HCT116 (cell line): ENCODE results near the gene DUSP28. TPM values are rescaled to one million over a fixed set of nuclear protein-coding genes. Genes with fewer than 3 reads are reported as not detected.

Source experiments
- ATAC-seq: fragments of 200-7000 bp; cut with Tn5 transposase; 2 replicates; pipeline ENCODE4 v1.9.1; 2020; ENCODE audit warnings: mild to moderate bottlenecking, moderate library complexity
- BruUV-seq: library from RNA; stranded (reverse); fragments of 400-500 nt; replicated peaks from 2 replicates; lab custom pipeline; 2021; lab: Mats Ljungman, UMichigan
- CTCF ChIA-PET: fragments of 300-600 bp; sonication (Branson Sonifier 250); formaldehyde crosslinking; loops from one replicate; lab custom pipeline; 2021; ENCODE audit warnings: antibody characterized with exemption; lab: Charles Lee
- POLR2A ChIA-PET: fragments of 300-600, 350-600 bp; sonication (Branson Sonifier 250); formaldehyde crosslinking; loops from one replicate; lab custom pipeline; 2021; ENCODE audit warnings: antibody characterized with exemption; lab: Charles Lee
- RAD21 ChIA-PET, 2 experiments: fragments of 300-600 bp; sonication (Branson Sonifier 250); formaldehyde crosslinking; loops; one replicate each; lab custom pipeline; 2023; ENCODE audit warnings: low total read pairs in 2 of 2; ENCODE audit not compliant: uncharacterized antibody in 2 of 2, unreplicated experiment in 2 of 2, low non-redundant PET in 1 of 2; lab: Charles Lee
- DNase-seq: peaks from one replicate; pipeline ENCODE4 v3.0.0-alpha.2; 2010; ENCODE audit warnings: low read depth, low spot score
- H2AFZ ChIP-seq: fragments of 200-600 bp; shearing (Covaris generic), sonication (generic); 2 replicates; pipeline ENCODE4 v1.6.1; 2017; ENCODE audit warnings: low read depth, mixed run types, mixed read lengths, antibody characterized with exemption, low read length; ENCODE audit not compliant: poor library complexity, severe bottlenecking
- H3K27ac ChIP-seq: 2 replicates; pipeline ENCODE4 v1.5.1; 2012; ENCODE audit warnings: low read depth, low read length
- H3K27me3 ChIP-seq: fragments of 200-600 bp; sonication (generic); 2 replicates; pipeline ENCODE4 v1.6.1; 2016; ENCODE audit warnings: mixed run types, low read length, mixed read lengths; ENCODE audit not compliant: insufficient read depth
- H3K36me3 ChIP-seq, 2 experiments: fragments of 200-500 bp in 1 of 2; fragments of 200-600 bp in 1 of 2; sonication (Bioruptor generic) in 1 of 2; sonication (generic) in 1 of 2; 2 replicates each; pipeline versions ENCODE4 v1.5.1 to v1.6.1; 2014 to 2016; ENCODE audit warnings: low read length in 2 of 2, inconsistent platforms in 1 of 2, mixed read lengths in 1 of 2, mixed run types in 1 of 2; ENCODE audit not compliant: insufficient read depth in 2 of 2, control insufficient read depth in 1 of 2
- H3K4me1 ChIP-seq, 2 experiments: fragments of 200-600 bp in 1 of 2; sonication (generic) in 1 of 2; 2 replicates each; pipeline versions ENCODE4 v1.5.1 to v1.6.1; 2012 to 2017; ENCODE audit warnings: low read length in 2 of 2, inconsistent platforms in 1 of 2, mild to moderate bottlenecking in 1 of 2, mixed read lengths in 1 of 2, mixed run types in 1 of 2, moderate library complexity in 1 of 2; ENCODE audit not compliant: insufficient read depth in 2 of 2, control insufficient read depth in 1 of 2
- H3K4me2 ChIP-seq: fragments of 200-600 bp; sonication (generic); 2 replicates; pipeline ENCODE4 v1.6.1; 2017; ENCODE audit warnings: mixed run types, low read length, mixed read lengths
- H3K4me3 ChIP-seq, 2 experiments: fragments of 200-600 bp in 1 of 2; sonication (generic) in 1 of 2; replicated peaks in 1 of 2; 2 replicates each; pipeline ENCODE4 v1.5.1; 2011 to 2016; ENCODE audit warnings: low read length in 2 of 2, control low read depth in 1 of 2, low read depth in 1 of 2, mild to moderate bottlenecking in 1 of 2, mixed read lengths in 1 of 2, mixed run types in 1 of 2
- H3K79me2 ChIP-seq: fragments of 200-600 bp; sonication (generic); 2 replicates; pipeline ENCODE4 v1.6.1; 2017; ENCODE audit warnings: mild to moderate bottlenecking, mixed run types, low read length, moderate library complexity, mixed read lengths; ENCODE audit not compliant: insufficient read depth
- H3K9ac ChIP-seq: fragments of 200-600 bp; sonication (generic); 2 replicates; pipeline ENCODE4 v1.6.1; 2016; ENCODE audit warnings: low read length, mixed read lengths
- H3K9me2 ChIP-seq: fragments of 200-600 bp; sonication (generic), shearing (Covaris generic); 2 replicates; pipeline ENCODE4 v1.6.1; 2017; ENCODE audit warnings: mixed run types, mild to moderate bottlenecking, moderate library complexity; ENCODE audit not compliant: insufficient read depth
- H3K9me3 ChIP-seq, 2 experiments: fragments of 200-500 bp in 1 of 2; fragments of 200-600 bp in 1 of 2; sonication (Bioruptor generic) in 1 of 2; sonication (generic) in 1 of 2; 2 replicates each; pipeline ENCODE4 v1.6.1; 2014 to 2017; ENCODE audit warnings: low read length in 2 of 2, mixed read lengths in 2 of 2, inconsistent platforms in 1 of 2, low read depth in 1 of 2, mild to moderate bottlenecking in 1 of 2, mixed run types in 1 of 2, moderate library complexity in 1 of 2; ENCODE audit not compliant: control insufficient read depth in 1 of 2, insufficient read depth in 1 of 2
- H4K20me1 ChIP-seq: fragments of 200-600 bp; sonication (generic), shearing (Covaris generic); 2 replicates; pipeline ENCODE4 v1.6.1; 2017; ENCODE audit warnings: mixed run types, mild to moderate bottlenecking, moderate library complexity; ENCODE audit not compliant: insufficient read depth
- CBX3 ChIP-seq: IDR thresholded peaks from 2 replicates; pipeline ENCODE4 v1.6.1; 2012; ENCODE audit warnings: low read depth
- EGR1 ChIP-seq: IDR thresholded peaks from 2 replicates; pipeline ENCODE4 v1.6.1; 2012; ENCODE audit warnings: low read depth
- ELF1 ChIP-seq: IDR thresholded peaks from 2 replicates; pipeline ENCODE4 v1.6.1; 2012; ENCODE audit warnings: low read depth, borderline replicate concordance
- EZH2 ChIP-seq: fragments of 200-600 bp; sonication (generic); IDR thresholded peaks from 2 replicates; pipeline ENCODE4 v1.6.1; 2017; ENCODE audit warnings: antibody characterized with exemption, mixed run types
- EZH2phosphoT487 ChIP-seq: fragments of 200-600 bp; IDR thresholded peaks from 2 replicates; pipeline ENCODE4 v1.6.1; 2018; ENCODE audit warnings: antibody characterized with exemption, borderline replicate concordance
- FOSL1 ChIP-seq: IDR thresholded peaks from 2 replicates; pipeline ENCODE4 v1.6.1; 2012; ENCODE audit warnings: low read depth
- JUND ChIP-seq: IDR thresholded peaks from 2 replicates; pipeline ENCODE4 v1.6.1; 2012
- POLR2AphosphoS5 ChIP-seq: IDR thresholded peaks from 2 replicates; pipeline ENCODE4 v1.6.1; 2011; ENCODE audit warnings: mild to moderate bottlenecking, low read depth, low read length, moderate library complexity
- SP1 ChIP-seq: IDR thresholded peaks from 2 replicates; pipeline ENCODE4 v1.6.1; 2012; ENCODE audit warnings: low read depth
- TCF7L2 ChIP-seq: IDR thresholded peaks from 2 replicates; pipeline ENCODE4 v1.7.0; 2011; ENCODE audit warnings: borderline replicate concordance, inconsistent platforms; ENCODE audit not compliant: insufficient read depth, insufficient read length; ENCODE audit errors: extremely low read depth
- YY1 ChIP-seq: IDR thresholded peaks from 2 replicates; pipeline ENCODE4 v1.6.1; 2011; ENCODE audit warnings: low read length, low read depth, moderate library complexity, mild to moderate bottlenecking; ENCODE audit not compliant: insufficient replicate concordance; ENCODE audit errors: extremely low read depth
- ZFX ChIP-seq: fragments of 450-650 bp; IDR thresholded peaks from 2 replicates; pipeline ENCODE4 v1.6.1; 2017
- intact Hi-C: fragments of 100-400 bp; cut with micrococcal nuclease; formaldehyde crosslinking; loops from 2 replicates; pipeline ENCODE4 v1.10.0; 2022
- total RNA-seq: library from RNA; stranded (reverse); gene quantifications from one replicate; pipeline ENCODE4 v1.2.1, GENCODE V29; 2021; ENCODE audit not compliant: unreplicated experiment
- TF ChIP-seq, protein P1 (sequence below): IDR thresholded peaks from 2 replicates; pipeline ENCODE4 v1.6.1; 2012
- TF ChIP-seq, protein P2 (sequence below), 3 experiments: fragments of 200-600 bp in 1 of 3; sonication (generic) in 1 of 3; IDR thresholded peaks in 2 of 3; conservative IDR thresholded peaks in 1 of 3; 2 replicates each; pipeline ENCODE4 v1.5.1; 2012 to 2017; ENCODE audit warnings: low read depth in 2 of 3, low read length in 2 of 3, antibody characterized with exemption in 1 of 3, borderline replicate concordance in 1 of 3, control low read depth in 1 of 3, mild to moderate bottlenecking in 1 of 3, mixed read lengths in 1 of 3, mixed run types in 1 of 3, moderate library complexity in 1 of 3; ENCODE audit not compliant: insufficient read depth in 1 of 3
- TF ChIP-seq, protein P3 (sequence below): IDR thresholded peaks from 2 replicates; pipeline ENCODE4 v1.6.1; 2012; ENCODE audit warnings: low read depth
- TF ChIP-seq, protein P4 (sequence below): IDR thresholded peaks from 2 replicates; pipeline ENCODE4 v1.6.1; 2012
- TF ChIP-seq, protein P5 (sequence below): IDR thresholded peaks from 2 replicates; pipeline ENCODE4 v1.6.1; 2011; ENCODE audit warnings: mild to moderate bottlenecking, low read length, moderate library complexity; ENCODE audit not compliant: insufficient replicate concordance; ENCODE audit errors: extremely low read depth

Gene DUSP28
- total RNA-seq, 1 experiment from 2014 or later = 5.6 TPM

DNA sequence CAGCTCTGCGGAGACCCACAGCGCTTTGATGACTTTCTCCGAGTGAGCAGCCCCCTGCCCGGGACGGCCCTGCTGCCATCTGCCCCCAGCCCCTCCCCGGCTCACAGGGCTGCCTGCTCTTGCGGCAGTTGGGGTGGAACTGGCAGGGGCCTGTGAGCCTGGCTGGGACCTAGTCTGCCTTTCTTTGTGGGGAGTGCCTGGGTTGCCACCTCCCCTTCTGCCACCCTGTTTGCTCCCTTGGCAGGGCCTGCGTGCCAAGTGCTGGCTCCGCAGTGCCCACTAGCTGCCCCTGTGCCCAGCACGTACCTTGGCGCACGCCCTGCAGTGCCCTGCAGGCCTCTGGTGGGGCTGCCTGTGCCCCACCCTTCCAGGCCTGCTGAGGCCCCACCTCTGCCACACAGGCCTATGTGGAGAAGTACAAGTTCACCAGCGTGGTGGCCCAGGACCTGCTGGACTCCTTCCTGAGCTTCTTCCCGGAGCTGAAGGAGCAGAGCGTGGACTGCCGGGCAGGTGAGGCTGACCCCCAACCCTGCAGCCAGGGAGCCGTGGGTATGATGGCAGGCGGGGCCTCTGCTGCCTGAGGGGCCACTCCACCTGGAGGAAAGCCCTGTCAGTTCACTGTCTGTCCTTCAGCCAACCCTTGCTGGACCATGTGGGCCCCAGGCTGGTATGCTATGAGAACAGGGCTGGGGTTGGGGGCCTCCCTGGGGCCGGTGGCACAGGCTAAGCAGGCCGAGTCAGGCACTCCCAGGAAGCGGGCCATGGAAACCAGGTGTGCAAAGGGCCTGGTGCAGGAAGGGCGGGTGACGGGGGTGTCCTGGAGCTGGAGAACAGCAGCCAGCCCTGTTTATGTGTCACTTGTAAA lies 15.2 kb downstream of the DUSP28 start:
- Histone ChIP-seq H3K4me2 (no peak overlapping the region), H3K27ac (no peak overlapping the region), H3K79me2 (peaks cover 24% of the 10 kb centered on the region; the same call in 1 of the 2 replicates), H3K27me3 (no peaks in the 10 kb centered on the region), H2AFZ (no peak overlapping the region), H3K9me3 (no peaks in the 10 kb centered on the region), H3K4me1 (peaks cover 18 to 25% of the 10 kb centered on the region in 2 experiments), H3K36me3 (no peaks in the 10 kb centered on the region), H3K4me3 (no peak overlapping the region), H3K9ac (no peak overlapping the region), H4K20me1 (no peaks in the 10 kb centered on the region), H3K9me2 (no peaks in the 10 kb centered on the region)
- no TSS peak for BruUV-seq
- ATAC-seq (no peak), DNase-seq (no peak)
- TF ChIP-seq, protein P1, sequence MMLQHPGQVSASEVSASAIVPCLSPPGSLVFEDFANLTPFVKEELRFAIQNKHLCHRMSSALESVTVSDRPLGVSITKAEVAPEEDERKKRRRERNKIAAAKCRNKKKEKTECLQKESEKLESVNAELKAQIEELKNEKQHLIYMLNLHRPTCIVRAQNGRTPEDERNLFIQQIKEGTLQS = no peak
- TF ChIP-seq CBX3 = no peak
- no peak for TF ChIP-seq JUND
- TF ChIP-seq POLR2AphosphoS5 = no peak
- no peak for TF ChIP-seq SP1
- no peak for TF ChIP-seq EZH2phosphoT487
- TF ChIP-seq ELF1 = no peak
- TF ChIP-seq EZH2 = no peak
- TF ChIP-seq, protein P2, sequence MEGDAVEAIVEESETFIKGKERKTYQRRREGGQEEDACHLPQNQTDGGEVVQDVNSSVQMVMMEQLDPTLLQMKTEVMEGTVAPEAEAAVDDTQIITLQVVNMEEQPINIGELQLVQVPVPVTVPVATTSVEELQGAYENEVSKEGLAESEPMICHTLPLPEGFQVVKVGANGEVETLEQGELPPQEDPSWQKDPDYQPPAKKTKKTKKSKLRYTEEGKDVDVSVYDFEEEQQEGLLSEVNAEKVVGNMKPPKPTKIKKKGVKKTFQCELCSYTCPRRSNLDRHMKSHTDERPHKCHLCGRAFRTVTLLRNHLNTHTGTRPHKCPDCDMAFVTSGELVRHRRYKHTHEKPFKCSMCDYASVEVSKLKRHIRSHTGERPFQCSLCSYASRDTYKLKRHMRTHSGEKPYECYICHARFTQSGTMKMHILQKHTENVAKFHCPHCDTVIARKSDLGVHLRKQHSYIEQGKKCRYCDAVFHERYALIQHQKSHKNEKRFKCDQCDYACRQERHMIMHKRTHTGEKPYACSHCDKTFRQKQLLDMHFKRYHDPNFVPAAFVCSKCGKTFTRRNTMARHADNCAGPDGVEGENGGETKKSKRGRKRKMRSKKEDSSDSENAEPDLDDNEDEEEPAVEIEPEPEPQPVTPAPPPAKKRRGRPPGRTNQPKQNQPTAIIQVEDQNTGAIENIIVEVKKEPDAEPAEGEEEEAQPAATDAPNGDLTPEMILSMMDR (IDR thresholded peaks at IDR 0.05 in 2 of 3, conservative IDR thresholded peaks at IDR 0.05 in 1 of 3; ENCODE audit: borderline replicate concordance in 1 of 3, insufficient read depth in 1 of 3, low read depth in 2 of 3, low read length in 2 of 3) = no peak
- no peak for TF ChIP-seq TCF7L2
- TF ChIP-seq, protein P3, sequence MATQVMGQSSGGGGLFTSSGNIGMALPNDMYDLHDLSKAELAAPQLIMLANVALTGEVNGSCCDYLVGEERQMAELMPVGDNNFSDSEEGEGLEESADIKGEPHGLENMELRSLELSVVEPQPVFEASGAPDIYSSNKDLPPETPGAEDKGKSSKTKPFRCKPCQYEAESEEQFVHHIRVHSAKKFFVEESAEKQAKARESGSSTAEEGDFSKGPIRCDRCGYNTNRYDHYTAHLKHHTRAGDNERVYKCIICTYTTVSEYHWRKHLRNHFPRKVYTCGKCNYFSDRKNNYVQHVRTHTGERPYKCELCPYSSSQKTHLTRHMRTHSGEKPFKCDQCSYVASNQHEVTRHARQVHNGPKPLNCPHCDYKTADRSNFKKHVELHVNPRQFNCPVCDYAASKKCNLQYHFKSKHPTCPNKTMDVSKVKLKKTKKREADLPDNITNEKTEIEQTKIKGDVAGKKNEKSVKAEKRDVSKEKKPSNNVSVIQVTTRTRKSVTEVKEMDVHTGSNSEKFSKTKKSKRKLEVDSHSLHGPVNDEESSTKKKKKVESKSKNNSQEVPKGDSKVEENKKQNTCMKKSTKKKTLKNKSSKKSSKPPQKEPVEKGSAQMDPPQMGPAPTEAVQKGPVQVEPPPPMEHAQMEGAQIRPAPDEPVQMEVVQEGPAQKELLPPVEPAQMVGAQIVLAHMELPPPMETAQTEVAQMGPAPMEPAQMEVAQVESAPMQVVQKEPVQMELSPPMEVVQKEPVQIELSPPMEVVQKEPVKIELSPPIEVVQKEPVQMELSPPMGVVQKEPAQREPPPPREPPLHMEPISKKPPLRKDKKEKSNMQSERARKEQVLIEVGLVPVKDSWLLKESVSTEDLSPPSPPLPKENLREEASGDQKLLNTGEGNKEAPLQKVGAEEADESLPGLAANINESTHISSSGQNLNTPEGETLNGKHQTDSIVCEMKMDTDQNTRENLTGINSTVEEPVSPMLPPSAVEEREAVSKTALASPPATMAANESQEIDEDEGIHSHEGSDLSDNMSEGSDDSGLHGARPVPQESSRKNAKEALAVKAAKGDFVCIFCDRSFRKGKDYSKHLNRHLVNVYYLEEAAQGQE = no peak
- TF ChIP-seq FOSL1 = no peak
- TF ChIP-seq, protein P4, sequence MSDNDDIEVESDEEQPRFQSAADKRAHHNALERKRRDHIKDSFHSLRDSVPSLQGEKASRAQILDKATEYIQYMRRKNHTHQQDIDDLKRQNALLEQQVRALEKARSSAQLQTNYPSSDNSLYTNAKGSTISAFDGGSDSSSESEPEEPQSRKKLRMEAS = no peak
- TF ChIP-seq, protein P5, sequence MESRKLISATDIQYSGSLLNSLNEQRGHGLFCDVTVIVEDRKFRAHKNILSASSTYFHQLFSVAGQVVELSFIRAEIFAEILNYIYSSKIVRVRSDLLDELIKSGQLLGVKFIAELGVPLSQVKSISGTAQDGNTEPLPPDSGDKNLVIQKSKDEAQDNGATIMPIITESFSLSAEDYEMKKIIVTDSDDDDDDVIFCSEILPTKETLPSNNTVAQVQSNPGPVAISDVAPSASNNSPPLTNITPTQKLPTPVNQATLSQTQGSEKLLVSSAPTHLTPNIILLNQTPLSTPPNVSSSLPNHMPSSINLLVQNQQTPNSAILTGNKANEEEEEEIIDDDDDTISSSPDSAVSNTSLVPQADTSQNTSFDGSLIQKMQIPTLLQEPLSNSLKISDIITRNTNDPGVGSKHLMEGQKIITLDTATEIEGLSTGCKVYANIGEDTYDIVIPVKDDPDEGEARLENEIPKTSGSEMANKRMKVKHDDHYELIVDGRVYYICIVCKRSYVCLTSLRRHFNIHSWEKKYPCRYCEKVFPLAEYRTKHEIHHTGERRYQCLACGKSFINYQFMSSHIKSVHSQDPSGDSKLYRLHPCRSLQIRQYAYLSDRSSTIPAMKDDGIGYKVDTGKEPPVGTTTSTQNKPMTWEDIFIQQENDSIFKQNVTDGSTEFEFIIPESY = no peak
- no peak for TF ChIP-seq YY1
- TF ChIP-seq EGR1 = no peak
- TF ChIP-seq ZFX = no peak
- ChIA-PET CTCF (no interaction called here), RAD21 (no interaction called here), POLR2A (no interaction called here)
- intact Hi-C loops = no loop called here
